Endothelial cell (in vitro differentiated cells): Measurements from ENCODE around the gene RBM26. TPM values are rescaled to one million over a fixed set of nuclear protein-coding genes. Genes with fewer than 3 reads are reported as not detected.

Experiments used
- DNase-seq: peaks from one replicate; pipeline ENCODE4 v3.0.0; 2021; ENCODE audit warnings: low spot score
- H3K27ac Mint-ChIP-seq: one replicate; pipeline ENCODE4 v1.8.0; 2021; ENCODE audit warnings: mixed read lengths, inconsistent platforms; ENCODE audit not compliant: unreplicated experiment
- H3K27me3 Mint-ChIP-seq: one replicate; pipeline ENCODE4 v1.8.0; 2021; ENCODE audit warnings: mild to moderate bottlenecking, moderate library complexity, mixed read lengths, inconsistent platforms; ENCODE audit not compliant: unreplicated experiment
- H3K36me3 Mint-ChIP-seq: one replicate; pipeline ENCODE4 v1.8.0; 2021; ENCODE audit warnings: mild to moderate bottlenecking, low read depth, mixed read lengths, inconsistent platforms; ENCODE audit not compliant: unreplicated experiment
- H3K4me1 Mint-ChIP-seq: one replicate; pipeline ENCODE4 v1.8.0; 2021; ENCODE audit warnings: mild to moderate bottlenecking, mixed read lengths, inconsistent platforms; ENCODE audit not compliant: unreplicated experiment
- H3K4me3 Mint-ChIP-seq: one replicate; pipeline ENCODE4 v1.8.0; 2021; ENCODE audit warnings: mild to moderate bottlenecking, mixed read lengths, inconsistent platforms; ENCODE audit not compliant: unreplicated experiment
- H3K9me3 Mint-ChIP-seq: one replicate; pipeline ENCODE4 v1.8.0; 2021; ENCODE audit warnings: mixed read lengths, inconsistent platforms; ENCODE audit not compliant: unreplicated experiment
- CTCF ChIP-seq: fragments of 200-600 bp; sonication (generic); IDR thresholded peaks from one replicate; pipeline ENCODE4 v1.5.0; 2021; ENCODE audit warnings: antibody characterized with exemption; ENCODE audit not compliant: unreplicated experiment
- total RNA-seq: library from RNA; stranded (reverse); fragmentation: NEBNext Ultra II Directional; extraction: Animal tissue kit (Norgen Biotek cat#: 25700); gene quantifications from one replicate; pipeline ENCODE4 v1.2.1, GENCODE V29; 2021; ENCODE audit not compliant: unreplicated experiment

The RBM26 gene
- total RNA-seq, 1 donor from 2014 or later = 49.5 TPM

GRCh38 chr13:79374578-79374977 is 31.5 kb downstream of the RBM26 start:
- H3K27ac Mint-ChIP-seq = peak overlapping the region; percentile 5
- H3K9me3 Mint-ChIP-seq = no peaks in the 10 kb centered on the region
- H3K4me1 Mint-ChIP-seq = no peaks in the 10 kb centered on the region
- H3K4me3 Mint-ChIP-seq = no peak overlapping the region
- no peak for TF ChIP-seq CTCF
- H3K36me3 Mint-ChIP-seq = peaks cover 7% of the 10 kb centered on the region
- DNase-seq = no peak
- peaks cover 1% of the 10 kb centered on the region for H3K27me3 Mint-ChIP-seq

- Mint-ChIP-seq H3K27ac (no peak overlapping the region), H3K9me3 (no peaks in the 10 kb centered on the region), H3K27me3 (peaks cover 1% of the 10 kb centered on the region), H3K4me1 (no peaks in the 10 kb centered on the region), H3K4me3 (no peak overlapping the region), H3K36me3 (peaks cover 7% of the 10 kb centered on the region)
- TF ChIP-seq CTCF = no peak
- no peak for DNase-seq
Observed at GRCh38 chr13:79373916-79374315, 32.1 kb downstream of the RBM26 start.

- no peaks in the 10 kb centered on the region for H3K4me1 Mint-ChIP-seq
- peaks cover 14% of the 10 kb centered on the region for H3K36me3 Mint-ChIP-seq
- no peak overlapping the region for H3K4me3 Mint-ChIP-seq
- TF ChIP-seq CTCF = no peak
- DNase-seq = no peak
- no peaks in the 10 kb centered on the region for H3K27me3 Mint-ChIP-seq
- H3K9me3 Mint-ChIP-seq = no peaks in the 10 kb centered on the region
- no peak overlapping the region for H3K27ac Mint-ChIP-seq
Observed at GRCh38 chr13:79369226-79369625, 36.8 kb downstream of the RBM26 start.

- H3K36me3 Mint-ChIP-seq = peaks cover 13% of the 10 kb centered on the region
- H3K27ac Mint-ChIP-seq = no peak overlapping the region
- no peak for TF ChIP-seq CTCF
Observed at GRCh38 chr13:79365981-79366380, 40.1 kb downstream of the RBM26 start.

GRCh38 chr13:79361299-79361698 is 44.8 kb downstream of the RBM26 start:
- no peak for DNase-seq
- H3K4me3 Mint-ChIP-seq = no peak overlapping the region
- H3K4me1 Mint-ChIP-seq = no peaks in the 10 kb centered on the region
- no peak overlapping the region for H3K27ac Mint-ChIP-seq
- H3K36me3 Mint-ChIP-seq = peaks cover 9% of the 10 kb centered on the region
- TF ChIP-seq CTCF = no peak
- no peaks in the 10 kb centered on the region for H3K27me3 Mint-ChIP-seq
- no peaks in the 10 kb centered on the region for H3K9me3 Mint-ChIP-seq

More at GRCh38 chr13:79365981-79366380, 40.1 kb downstream of the RBM26 start:
- H3K9me3 Mint-ChIP-seq = no peaks in the 10 kb centered on the region
- no peaks in the 10 kb centered on the region for H3K4me1 Mint-ChIP-seq
- DNase-seq = no peak
- no peaks in the 10 kb centered on the region for H3K27me3 Mint-ChIP-seq
- H3K4me3 Mint-ChIP-seq = no peak overlapping the region
